Measurements from ENCODE around the gene HAS3.
A peak's percentile ranks its signal among the peaks of the same experiment; 100 is the strongest.

HAS3 gene

DNA sequence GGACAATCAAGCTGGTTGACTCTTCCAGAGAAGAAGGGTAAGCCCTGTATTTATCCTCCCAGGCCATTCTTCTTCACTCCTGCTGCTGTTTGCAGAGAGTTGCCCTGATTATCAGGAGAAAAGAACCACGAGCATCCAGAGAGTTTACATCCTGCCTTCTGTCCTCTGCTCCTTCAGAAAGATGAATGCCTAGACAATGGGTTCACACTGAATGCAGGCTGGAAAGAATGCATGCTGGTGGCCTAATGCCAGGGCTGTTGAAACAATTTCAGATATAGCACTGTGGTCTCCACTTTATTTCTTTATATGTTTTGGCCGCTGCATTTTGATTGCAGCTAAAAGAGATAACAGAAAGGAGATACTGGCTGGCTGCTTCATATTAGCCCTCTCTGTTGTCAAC, 21.2 kb upstream of the HAS3 start:
- Histone ChIP-seq H3K4me3 (ENCODE audit: low read depth, low read length) (no peak overlapping the region), H3K36me3 (ENCODE audit: control insufficient read depth in 2 of 2, insufficient read depth in 1 of 2, low read length in 2 of 2) (no peaks in the 10 kb centered on the region; a peak in 1 of 3 replicates), H3K4me1 (ENCODE audit: control insufficient read depth, insufficient read depth, low read length) (peaks cover 3% of the 10 kb centered on the region; the same call in 1 of the 2 replicates), H3K27ac (ENCODE audit: extremely low read depth, low read depth, low read length) (no peak overlapping the region), H3K9me3 (ENCODE audit: control insufficient read depth, insufficient read depth, low read depth, low read length) (no peaks in the 10 kb centered on the region)
- ChIA-PET POLR2A (no interaction called here), CTCF (interaction anchor here (0.6 to 1.6 kb wide), 3 partner anchors 28 to 240 kb away, joined by 4 to 5 read pairs (median 4); no protein-coding TSS in a partner anchor)
- TF ChIP-seq ZNF335 (tag by site-specific recombination; conservative IDR thresholded peaks at IDR 0.05) (no peak), ZNF660 (tag by site-specific recombination; IDR thresholded peaks at IDR 0.05) (no peak), ZNF302 (tag by site-specific recombination; IDR thresholded peaks at IDR 0.05; ENCODE audit: low read depth) (no peak), MEIS1 (CRISPR knock-in tag; IDR thresholded peaks at IDR 0.05; ENCODE audit: borderline replicate concordance) (no peak), ZNF146 (tag by site-specific recombination; IDR thresholded peaks at IDR 0.05) (no peak), ZSCAN5A (tag by site-specific recombination; IDR thresholded peaks at IDR 0.05) (no peak), ZNF114 (tag by site-specific recombination; IDR thresholded peaks at IDR 0.05) (no peak), TCF7L2 (IDR thresholded peaks at IDR 0.05; ENCODE audit: borderline replicate concordance, low read depth, low read length) (no peak), ZNF670 (tag by site-specific recombination; IDR thresholded peaks at IDR 0.05; ENCODE audit: low read depth) (no peak), ZNF174 (tag by site-specific recombination; IDR thresholded peaks at IDR 0.05) (no peak), BCL6B (tag by site-specific recombination; IDR thresholded peaks at IDR 0.05) (no peak), ZBTB21 (tag by site-specific recombination; IDR thresholded peaks at IDR 0.05) (no peak), ZNF112 (tag by site-specific recombination; IDR thresholded peaks at IDR 0.05) (no peak), ZNF221 (tag by site-specific recombination; IDR thresholded peaks at IDR 0.05; ENCODE audit: borderline replicate concordance) (no peak)

- H3K4me3 ChIP-seq (ENCODE audit: low read depth, low read length): no peak overlapping the region
- ChIA-PET POLR2A (no interaction called here), CTCF (interaction anchor here (0.6 to 1.6 kb wide), 3 partner anchors 24 to 39 kb away, joined by 3 to 5 read pairs (median 4); no protein-coding TSS in a partner anchor)
- peaks cover 3% of the 10 kb centered on the region; the same call in 1 of the 2 replicates for H3K4me1 ChIP-seq (ENCODE audit: control insufficient read depth, insufficient read depth, low read length)
- H3K27ac ChIP-seq (ENCODE audit: extremely low read depth, low read depth, low read length): no peak overlapping the region
- no peaks in the 10 kb centered on the region; a peak in 1 of 3 replicates for H3K36me3 ChIP-seq (ENCODE audit: control insufficient read depth in 2 of 2, insufficient read depth in 1 of 2, low read length in 2 of 2)
- H3K9me3 ChIP-seq (ENCODE audit: control insufficient read depth, insufficient read depth, low read depth, low read length): no peaks in the 10 kb centered on the region
- TF ChIP-seq ZBTB48 (tag by site-specific recombination; IDR thresholded peaks at IDR 0.05) (no peak), ZSCAN5A (tag by site-specific recombination; IDR thresholded peaks at IDR 0.05) (no peak), ZNF121 (tag by site-specific recombination; IDR thresholded peaks at IDR 0.05) (0 out of 2 replicates have a peak, but pooled peaks have one; percentile 41)
- TF ChIP-seq, protein P1, sequence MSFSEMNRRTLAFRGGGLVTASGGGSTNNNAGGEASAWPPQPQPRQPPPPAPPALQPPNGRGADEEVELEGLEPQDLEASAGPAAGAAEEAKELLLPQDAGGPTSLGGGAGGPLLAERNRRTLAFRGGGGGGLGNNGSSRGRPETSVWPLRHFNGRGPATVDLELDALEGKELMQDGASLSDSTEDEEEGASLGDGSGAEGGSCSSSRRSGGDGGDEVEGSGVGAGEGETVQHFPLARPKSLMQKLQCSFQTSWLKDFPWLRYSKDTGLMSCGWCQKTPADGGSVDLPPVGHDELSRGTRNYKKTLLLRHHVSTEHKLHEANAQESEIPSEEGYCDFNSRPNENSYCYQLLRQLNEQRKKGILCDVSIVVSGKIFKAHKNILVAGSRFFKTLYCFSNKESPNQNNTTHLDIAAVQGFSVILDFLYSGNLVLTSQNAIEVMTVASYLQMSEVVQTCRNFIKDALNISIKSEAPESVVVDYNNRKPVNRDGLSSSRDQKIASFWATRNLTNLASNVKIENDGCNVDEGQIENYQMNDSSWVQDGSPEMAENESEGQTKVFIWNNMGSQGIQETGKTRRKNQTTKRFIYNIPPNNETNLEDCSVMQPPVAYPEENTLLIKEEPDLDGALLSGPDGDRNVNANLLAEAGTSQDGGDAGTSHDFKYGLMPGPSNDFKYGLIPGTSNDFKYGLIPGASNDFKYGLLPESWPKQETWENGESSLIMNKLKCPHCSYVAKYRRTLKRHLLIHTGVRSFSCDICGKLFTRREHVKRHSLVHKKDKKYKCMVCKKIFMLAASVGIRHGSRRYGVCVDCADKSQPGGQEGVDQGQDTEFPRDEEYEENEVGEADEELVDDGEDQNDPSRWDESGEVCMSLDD (tag by site-specific recombination; IDR thresholded peaks at IDR 0.05): no peak
Observed at GRCh38 chr16:69085032-69085695, 20.3 kb upstream of the HAS3 start.
